GM19023 (cell line): Measurements from ENCODE around the gene SH2B3.
"Not testable (repeated sequence)": the region's sequence is repeated elsewhere in the genome, so short reads cannot be mapped to it uniquely, and the experiment has no call there.

Experiments
- ATAC-seq: cut with Tn5 transposase; IDR thresholded peaks from one replicate; pipeline ENCODE4 v1.9.1; 2021; ENCODE audit warnings: mild to moderate bottlenecking, moderate library complexity; ENCODE audit not compliant: unreplicated experiment

Gene SH2B3

DNA sequence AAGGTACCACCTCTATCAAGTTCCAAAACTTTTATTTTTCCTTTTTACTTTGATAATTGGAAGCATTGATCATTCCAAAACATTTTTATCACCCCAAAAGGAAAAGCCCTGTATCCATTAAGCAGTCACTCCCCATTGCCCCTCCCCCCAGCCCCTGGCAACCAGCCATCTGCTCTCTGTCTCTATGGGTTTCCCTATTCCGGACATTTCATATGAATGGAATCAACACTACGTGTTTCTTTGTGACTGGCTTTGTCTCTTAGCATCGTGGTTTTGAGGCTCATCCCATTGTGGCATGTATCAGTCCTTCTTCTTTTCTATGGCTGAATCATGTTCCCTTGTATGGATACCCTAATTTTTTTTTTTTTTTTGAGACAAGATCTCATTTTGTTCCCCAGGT lies 18.8 kb upstream of the SH2B3 start:
- no peak for ATAC-seq

DNA sequence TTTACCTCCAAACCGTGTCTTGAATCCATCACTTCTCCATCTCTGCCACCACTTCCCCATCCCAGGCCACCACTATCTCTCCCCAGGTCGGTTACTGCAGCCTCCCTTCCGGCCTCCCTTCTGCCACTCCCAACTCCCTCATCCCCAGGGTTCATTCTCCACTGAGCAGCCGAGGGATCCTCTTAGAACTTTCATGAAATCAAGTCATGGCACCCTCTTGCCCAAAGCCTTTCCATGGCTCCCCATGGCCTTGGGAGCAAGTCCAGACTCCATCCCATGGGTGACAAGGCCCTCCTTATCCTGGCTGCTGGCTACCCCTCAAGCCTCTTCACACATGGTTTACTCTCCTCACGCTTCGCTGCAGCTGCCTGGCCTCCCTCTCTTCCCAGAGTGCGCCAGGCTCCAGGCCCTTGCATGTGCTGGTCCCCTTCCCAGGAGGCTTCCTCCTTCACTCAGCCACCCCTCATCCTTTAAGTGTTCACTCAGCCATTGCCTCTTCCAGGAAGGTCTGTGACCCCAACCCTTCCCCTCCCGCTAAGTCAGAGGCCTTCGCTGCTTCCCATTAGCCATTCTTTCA lies 17.9 kb upstream of the SH2B3 start:
- ATAC-seq: no peak

DNA sequence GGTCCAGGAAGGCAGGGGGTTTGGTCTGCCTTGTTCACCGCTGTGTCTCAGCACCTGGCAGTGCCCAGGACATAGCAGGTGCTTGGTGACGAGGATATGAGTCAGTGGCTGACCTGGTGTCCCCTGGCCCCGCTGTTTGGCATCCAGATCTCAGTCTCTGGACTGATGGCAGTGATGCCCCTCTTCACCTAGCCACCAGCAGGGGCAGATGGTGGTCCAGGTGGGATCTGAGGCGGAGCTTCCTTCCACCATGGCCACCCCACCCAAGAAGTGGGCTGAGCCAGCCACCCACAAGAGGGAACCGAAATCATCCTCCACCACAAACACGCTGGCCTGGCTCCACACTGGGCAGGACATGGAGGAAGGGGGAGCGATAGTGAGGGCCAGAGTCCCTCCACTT lies 16.1 kb upstream of the SH2B3 start:
- ATAC-seq: no peak

DNA sequence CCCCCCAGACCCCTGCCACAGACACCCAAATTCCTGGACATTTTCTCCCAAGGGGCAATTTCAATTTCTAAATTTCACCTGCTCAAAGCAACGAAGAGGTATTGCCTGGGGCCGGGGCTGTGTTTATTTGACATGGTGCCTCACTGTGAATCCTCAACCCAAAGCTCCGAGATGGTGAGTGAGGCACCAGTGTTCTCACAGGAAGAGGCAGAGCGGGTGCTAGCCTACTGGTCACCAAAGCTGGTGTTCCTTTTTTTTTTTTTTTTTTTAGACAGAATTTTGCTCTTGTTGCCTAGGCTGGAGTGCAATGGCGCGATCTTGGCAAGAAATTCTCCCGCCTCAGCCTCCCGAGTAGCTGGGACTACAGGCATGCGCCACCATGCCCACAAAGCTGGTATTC lies 14.8 kb upstream of the SH2B3 start:
- no peak for ATAC-seq

DNA sequence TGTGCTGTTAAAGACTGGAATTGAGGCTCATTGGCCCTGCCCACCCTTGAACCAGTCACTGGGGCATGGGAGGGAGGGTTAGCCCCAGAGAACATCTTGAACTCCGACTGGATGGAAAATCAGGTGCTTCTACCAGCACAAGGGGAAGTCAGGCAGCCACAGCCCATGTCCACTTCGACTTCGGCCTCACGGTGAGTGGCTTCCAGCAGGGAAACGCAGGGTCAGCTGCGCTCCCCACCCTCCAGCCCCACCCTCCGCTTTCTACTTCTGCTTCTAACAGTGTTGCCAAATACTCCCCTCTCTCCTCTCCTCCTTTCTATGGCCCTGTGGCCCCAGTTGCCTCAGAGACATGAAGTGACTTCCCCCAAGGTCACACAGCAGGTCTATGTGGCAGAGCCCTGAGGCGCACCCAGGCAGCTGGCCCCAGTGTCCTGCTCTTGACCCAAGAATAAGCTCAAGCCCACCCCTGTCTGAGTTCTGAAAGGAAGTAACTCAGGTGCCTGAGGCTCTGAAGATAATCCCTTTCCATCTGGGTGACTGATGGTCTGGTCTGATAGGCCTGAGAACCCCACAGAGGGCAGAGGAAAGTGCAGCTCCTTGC lies 11.9 kb upstream of the SH2B3 start:
- ATAC-seq: no peak

DNA sequence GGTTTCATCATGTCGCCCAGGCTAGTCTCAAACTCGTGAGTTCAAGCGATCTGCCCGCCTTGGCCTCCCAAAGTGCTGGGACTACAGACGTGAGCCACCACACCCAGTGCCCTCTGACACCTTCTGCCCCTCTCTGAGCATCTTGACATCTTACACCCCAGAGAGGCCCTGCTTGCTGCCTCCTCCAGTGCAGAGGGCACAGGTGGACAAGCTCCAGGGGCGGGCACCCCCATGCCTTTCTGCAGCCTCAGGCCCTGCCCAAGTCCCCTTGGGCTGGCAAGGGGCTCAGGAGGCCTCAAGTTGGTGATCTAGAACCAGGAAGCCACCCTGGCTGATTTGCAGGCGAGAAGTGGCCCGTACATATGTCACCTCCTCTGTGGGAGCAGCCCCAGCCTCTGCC lies 11.2 kb upstream of the SH2B3 start:
- no peak for ATAC-seq

DNA sequence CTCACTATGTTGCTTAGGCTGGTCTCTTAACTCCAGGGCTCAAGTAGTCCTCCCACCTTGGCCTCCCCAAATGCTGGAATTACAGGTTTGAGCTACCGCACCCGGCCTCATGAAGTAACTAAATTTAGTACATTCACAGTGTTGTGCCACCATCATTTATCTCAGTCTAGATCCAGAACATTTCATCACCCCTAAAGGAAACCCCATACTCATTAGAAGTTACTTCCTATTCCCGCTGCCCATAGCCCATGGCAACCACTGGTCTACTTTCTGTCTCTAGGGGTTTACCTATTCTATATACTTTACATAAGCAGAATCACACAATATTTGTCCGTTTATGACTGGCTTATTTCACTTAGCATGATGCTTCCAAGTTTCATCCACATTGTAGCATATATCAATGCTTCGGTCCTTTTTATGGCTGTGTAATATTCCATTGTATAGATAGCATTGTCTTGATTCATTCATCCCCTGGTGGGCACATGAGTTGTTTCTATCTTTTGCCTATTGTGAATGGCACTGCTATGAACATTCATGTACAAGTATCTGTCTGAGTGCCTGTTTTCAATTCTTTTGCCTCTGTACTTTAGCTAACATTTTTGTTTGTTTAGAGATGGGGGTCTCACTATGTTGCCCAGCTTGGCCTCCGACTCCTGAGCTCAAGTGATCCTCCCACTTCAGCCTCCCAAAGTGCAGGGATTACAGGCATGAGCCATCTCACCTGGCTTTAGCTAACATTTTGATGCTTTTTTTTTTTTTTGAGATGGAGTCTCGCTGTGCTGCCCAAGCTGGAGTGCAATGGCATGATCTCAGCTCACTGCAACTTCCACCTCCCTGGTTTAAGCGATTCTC lies 10.2 kb upstream of the SH2B3 start:
- no peak for ATAC-seq

DNA sequence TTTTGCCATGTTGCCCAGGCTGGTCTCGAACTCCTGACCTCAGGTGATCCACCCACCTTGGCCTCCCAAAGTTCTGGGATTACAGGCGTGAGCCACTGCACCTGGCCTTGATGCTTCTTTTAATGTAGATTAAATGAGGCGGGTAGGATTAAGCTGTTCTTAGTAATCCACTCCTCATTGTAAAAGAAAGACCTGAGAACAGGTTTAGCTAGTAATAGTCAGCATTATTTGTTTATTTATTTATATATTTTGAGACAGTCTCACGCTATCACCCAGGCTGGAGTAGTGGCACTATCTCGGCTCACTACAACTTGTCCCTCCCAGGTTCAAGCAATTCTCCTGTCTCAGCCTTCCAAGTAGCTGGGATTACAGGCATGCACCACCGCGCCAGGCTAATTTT lies 9.5 kb upstream of the SH2B3 start:
- ATAC-seq: not testable (repeated sequence)

DNA sequence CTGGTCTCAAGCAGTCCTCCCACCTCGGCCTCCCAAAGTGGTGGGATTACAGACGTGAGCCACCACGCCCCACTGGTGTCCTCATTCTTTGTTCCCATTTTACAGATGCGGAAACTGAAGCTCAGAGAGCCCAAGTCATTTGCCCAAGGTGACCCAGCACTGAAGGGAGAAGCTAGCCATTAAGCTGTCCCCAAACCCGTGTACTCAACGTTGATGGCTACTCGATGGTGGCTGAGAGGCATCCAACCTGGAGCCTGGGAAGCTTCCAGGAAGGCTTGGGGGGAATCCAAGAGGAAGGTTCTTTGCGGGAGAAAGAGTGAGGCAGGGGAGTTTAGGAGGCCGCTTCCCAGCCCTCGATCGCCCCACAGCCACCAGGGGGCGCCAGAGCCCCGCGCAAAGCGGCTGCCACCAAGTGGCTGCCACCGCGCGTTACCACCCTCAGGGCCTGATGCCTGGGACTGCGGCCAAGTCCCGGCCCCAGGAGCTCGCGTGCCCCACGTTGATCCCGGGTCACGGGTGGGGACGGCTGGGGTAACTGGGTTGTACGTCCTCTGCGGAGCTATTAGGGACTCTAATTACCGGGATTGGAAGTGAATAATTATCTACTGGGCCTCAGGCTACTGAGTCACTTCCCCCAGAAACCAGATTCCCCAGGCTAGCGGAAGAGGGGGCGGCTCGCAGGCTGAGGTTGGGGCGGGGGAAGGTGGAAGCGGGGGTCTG lies 8.8 kb upstream of the SH2B3 start:
- peak; percentile 74 for ATAC-seq

- no peak for ATAC-seq
These were observed 7.2 kb upstream of the SH2B3 start for GRCh38 chr12:111398530-111398929.

DNA sequence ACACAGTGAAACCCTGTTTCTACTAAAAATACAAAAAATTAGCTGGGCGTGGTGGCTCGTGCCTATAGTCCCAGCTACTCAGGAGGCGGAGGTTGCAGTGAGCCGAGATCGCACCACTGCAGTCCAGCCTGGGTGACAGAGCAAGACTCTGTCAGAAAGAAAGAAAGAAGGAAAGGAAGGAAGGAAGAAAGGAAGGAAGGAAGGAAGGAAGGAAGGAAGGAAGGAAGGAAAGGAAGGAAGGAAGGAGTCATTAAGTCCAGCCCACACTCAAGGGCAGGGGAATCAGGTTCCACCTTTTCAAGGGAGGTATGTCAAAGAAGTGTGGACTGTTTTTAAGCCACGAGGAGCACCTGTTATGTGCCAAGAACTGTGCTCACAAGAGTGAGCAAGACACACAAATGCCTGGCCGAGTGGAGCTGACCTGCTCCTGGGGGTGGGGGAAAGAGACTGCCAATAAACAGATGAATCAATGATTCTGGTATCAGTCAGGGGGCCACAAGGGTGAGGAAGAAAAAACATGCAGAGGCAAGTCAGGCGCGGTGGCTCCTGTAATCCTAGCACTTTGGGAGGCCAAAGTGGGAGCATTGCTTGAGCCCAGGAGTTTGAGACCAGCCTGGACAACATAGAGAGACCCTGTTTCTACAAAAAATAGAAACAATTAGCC lies 5.8 kb upstream of the SH2B3 start:
- not testable (repeated sequence) for ATAC-seq

DNA sequence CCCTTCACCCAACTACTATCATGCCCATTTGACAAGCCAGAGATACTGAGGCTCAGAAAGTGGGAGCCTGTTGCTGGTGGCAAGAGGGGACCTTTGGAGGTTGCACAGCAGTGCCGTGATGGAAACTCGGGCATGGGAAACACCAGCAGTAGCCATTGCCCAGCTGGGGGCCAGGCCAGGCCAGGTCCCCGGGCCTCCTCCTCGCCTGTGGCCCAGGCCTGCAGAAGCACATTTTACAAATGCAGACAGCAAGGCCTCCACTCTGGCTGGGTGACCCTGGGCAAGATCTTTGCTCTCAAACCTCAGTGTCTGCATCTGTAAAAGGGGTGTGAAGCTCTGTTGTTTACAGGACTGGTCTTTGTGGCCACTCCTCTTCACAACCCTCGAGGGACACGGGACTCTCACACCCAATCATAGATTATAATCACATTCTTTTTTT lies 4.5 kb upstream of the SH2B3 start:
- ATAC-seq: no peak

- ATAC-seq: not testable (repeated sequence)
These were observed 3.3 kb upstream of the SH2B3 start for GRCh38 chr12:111402490-111402824.

DNA sequence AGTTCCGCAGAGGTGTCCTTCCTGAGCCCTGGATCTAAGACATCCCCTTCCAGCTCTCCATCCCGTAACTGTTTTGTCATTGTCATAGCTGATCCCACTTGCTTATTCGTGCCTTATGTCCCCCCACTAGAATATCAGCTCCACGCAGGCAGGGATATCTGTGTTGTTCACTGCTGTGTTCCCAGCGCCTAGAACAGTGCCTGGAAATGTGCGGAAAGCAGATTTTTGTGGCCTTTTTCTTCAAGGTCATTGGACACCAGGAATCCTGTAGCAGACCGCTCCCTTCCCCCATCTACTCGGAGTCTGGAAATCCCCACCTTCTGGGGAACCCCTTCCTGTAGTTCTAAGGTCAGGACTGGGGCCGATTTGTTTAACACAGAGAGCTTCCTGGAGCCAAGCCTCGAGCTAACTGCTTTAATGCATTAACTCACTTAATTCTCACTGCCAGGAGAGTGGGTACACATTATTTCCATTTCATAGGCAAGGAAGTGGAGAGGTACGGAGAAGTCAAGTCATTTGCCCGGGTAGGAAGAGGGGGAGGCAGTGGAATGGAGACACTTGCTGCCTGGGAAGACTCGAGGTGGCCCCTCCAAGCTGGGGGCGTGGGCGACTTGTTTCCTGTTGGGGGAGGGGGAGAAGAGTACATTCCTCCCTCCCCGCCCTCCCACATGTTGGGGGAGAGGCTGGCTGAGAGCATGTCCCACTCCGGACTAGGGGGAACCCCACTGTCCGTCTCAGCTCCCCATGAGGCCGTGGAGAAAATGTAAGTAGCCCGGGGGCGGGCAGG lies 1.2 kb upstream of the SH2B3 start:
- ATAC-seq: peak; percentile 20

DNA sequence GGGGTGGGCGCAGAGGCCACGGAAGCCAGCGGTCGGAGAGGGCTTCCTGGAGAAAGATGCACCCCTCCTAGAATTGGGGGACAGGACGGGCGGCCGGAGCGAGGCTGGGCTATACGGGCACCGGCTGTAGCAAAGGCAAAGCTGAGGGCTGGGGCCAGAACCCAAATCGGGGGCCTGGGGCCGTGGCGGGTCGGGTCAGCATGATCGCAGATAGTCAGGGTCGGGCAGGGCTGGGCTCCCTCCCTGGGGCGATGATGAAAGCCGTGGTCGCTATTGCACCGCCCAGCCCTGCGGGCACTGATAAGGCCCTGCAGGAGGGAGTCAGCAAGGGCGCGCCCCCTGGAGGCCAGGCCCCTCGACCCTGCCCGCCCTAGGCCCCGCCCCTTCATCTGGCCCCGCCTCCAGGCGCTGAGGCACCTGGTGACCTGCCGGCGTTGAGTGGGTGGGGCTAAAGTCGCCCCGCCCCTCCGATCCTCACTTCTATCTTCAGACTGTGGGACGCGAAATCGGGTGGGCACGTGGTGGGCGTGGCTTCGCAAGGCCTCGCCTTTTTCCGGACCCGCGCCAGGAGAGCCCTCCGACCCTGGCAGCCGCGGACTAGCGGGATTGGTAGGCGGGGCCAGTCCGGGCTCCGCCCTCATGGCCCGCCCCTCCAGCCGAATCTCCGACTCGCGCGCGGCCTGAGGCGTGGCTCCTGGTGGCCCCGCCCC lies 419 bp upstream of the SH2B3 start:
- peak; percentile 59 for ATAC-seq

GRCh38 chr12:111406474-111407376 lies 1.0 kb downstream of the SH2B3 start:
- no peak for ATAC-seq

GRCh38 chr12:111407377-111408115 lies 1.8 kb downstream of the SH2B3 start:
- no peak for ATAC-seq

- ATAC-seq: no peak
These were observed 2.4 kb downstream of the SH2B3 start for GRCh38 chr12:111408116-111408440.
